Measurements from ENCODE around the gene NPIPA5.
"Not testable (repeated sequence)": the region's sequence is repeated elsewhere in the genome, so short reads cannot be mapped to it uniquely, and the experiment has no call there.

NPIPA5 gene

GRCh38 chr16:15393025-15393424 lies 14.9 kb upstream of the NPIPA5 start:
- not testable (repeated sequence) for DNase-seq (ENCODE audit: low read depth in 2 of 3, low spot score in 2 of 3)

GRCh38 chr16:15389916-15390315 lies 11.8 kb upstream of the NPIPA5 start:
- DNase-seq (ENCODE audit: low read depth in 2 of 3, low spot score in 2 of 3) = not testable (repeated sequence)

DNA sequence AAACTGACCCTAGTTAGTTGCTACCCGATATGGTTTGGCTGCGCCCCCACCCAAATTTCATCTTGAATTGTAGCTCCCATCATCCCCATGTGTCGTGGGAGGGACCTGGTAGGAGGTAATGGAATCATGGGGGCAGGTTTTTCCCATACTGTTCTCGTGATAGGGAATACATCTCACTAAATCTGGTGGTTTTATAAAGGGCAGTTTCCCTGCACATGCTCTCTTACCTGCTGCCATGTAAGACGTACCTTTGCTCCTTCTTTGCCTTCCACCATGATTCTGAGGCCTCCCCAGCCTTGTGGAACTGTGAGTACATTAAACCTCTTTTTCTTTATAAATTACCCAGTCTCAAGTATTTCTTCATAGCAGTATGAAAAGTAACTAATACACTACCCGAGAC lies 10.0 kb upstream of the NPIPA5 start:
- DNase-seq (ENCODE audit: low read depth in 2 of 3, low spot score in 2 of 3) = not testable (repeated sequence)

DNA sequence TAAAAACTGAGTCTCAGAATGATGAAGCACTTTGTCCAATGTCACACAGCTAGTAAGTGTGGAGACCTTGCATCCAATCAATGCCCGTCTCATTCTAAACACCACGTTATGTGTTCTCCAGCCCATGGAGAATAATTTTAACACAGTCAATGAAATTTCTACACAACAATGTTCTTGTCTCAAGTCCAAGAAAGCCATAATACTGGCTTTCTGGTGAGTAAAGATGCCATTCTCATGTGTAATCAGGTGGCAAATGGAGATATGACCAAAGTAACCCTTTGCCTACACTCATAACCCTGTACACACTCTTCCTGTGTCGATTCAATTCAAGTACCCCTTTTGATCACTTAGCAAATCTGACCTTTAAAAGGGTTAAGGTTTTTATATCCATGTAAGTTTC lies 4.7 kb upstream of the NPIPA5 start:
- DNase-seq (ENCODE audit: low read depth in 2 of 3, low spot score in 2 of 3) = not testable (repeated sequence)

DNA sequence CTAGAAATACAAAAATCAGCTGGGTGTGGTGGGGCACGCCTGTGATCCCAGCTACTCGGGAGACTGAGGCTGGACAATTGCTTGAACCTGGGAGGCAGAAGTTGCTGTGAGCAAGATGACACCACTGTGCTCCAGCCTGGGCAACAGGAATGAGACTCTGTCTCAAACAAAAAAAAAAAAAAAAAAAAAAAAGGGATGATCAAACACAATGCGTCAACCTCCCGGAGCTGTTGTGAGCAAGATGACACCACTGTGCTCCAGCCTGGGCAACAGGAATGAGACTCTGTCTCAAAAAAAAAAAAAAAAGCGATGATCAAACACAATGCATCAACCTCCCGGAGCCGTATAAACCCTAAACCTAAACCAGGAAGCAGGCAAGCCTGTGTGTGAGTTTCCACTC lies 20.6 kb downstream of the NPIPA5 start:
- DNase-seq (ENCODE audit: low read depth in 2 of 3, low spot score in 2 of 3) = not testable (repeated sequence)

GRCh38 chr16:15354846-15355245 lies 23.2 kb downstream of the NPIPA5 start:
- DNase-seq (ENCODE audit: low read depth in 2 of 3, low spot score in 2 of 3) = not testable (repeated sequence)

DNA sequence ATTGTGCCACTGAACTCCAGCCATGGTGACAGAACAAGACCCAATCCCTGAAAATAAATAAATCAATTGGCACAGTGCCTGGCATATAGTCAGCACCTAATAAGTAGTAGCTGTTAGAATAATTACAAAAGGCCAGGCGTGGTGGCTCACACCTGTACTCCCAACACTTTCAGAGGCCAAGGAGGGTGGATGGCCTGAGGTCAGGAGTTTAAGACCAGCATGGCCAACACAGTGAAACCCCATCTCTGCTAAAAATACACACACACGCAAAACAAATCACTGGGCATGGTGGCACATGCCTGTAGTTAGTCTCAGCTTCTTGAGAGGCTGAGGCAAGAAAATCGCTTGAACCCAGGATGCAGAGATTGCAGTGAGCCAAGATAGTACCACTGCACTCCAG lies 25.2 kb downstream of the NPIPA5 start:
- not testable (repeated sequence) for DNase-seq (ENCODE audit: low read depth in 2 of 3, low spot score in 2 of 3)

DNA sequence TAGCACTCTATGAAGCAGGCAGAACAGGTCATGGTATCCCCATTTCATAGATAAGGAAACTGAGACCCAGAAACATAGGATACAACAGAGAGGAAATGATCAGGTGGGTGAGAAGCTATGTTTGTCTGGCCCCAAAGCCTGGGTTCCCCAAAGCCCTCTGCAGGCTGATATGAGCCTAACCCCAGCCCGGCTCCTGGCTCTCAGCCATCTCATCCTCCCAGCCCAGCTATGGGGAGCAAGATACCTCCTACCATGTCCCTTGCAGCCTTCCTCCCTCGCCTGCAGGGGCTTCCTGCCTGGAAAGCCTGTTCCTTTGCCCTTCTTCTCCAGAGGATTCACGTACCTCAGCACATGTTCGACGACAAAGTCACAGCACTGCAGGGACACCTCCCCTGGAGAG lies 26.3 kb downstream of the NPIPA5 start:
- not testable (repeated sequence) for DNase-seq (ENCODE audit: low read depth in 2 of 3, low spot score in 2 of 3)

GRCh38 chr16:15351251-15351650 lies 26.8 kb downstream of the NPIPA5 start:
- not testable (repeated sequence) for DNase-seq (ENCODE audit: low read depth in 2 of 3, low spot score in 2 of 3)

GRCh38 chr16:15348721-15349120 lies 29.4 kb downstream of the NPIPA5 start:
- DNase-seq (ENCODE audit: low read depth in 2 of 3, low spot score in 2 of 3) = not testable (repeated sequence)

DNA sequence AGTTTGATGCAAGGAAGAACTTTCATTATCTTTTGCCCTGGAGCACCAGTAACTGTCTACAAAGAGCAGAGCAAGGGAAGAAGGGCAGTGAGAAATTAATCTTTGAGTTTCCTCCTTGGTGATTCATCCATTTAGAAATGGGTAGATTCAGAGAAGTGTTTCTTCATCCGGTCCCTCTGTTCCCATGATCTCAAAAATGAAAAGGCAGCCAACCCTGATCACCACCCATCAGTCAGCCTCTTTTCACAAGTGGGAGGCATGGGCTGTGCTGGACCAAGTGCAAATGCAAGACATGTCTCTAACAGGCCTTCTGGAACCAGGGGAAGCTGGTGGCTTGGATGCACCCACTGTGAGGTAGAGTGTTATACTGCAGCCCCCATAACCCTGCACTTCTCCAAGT lies 35.8 kb downstream of the NPIPA5 start:
- not testable (repeated sequence) for DNase-seq (ENCODE audit: low read depth in 2 of 3, low spot score in 2 of 3)

DNA sequence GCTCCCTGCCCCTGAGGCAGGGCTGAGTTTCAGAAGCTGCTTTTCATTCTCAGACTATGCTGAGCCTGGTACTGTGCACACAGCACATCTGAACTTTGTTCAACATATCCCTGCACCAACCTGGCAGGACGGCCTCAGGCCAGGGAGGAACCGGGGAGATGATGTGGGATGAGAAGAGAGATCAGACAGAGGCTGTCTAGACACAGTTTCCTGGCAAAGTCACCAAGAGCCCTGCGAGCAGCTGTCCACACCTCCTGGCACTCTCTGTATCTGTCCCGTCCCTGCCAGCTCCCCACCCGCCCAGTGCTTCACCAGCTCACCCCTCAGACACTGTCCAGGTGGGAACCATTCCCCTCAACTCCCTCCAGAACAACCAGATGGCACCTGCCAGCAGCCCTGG lies 39.1 kb downstream of the NPIPA5 start:
- not testable (repeated sequence) for DNase-seq (ENCODE audit: low read depth in 2 of 3, low spot score in 2 of 3)

DNA sequence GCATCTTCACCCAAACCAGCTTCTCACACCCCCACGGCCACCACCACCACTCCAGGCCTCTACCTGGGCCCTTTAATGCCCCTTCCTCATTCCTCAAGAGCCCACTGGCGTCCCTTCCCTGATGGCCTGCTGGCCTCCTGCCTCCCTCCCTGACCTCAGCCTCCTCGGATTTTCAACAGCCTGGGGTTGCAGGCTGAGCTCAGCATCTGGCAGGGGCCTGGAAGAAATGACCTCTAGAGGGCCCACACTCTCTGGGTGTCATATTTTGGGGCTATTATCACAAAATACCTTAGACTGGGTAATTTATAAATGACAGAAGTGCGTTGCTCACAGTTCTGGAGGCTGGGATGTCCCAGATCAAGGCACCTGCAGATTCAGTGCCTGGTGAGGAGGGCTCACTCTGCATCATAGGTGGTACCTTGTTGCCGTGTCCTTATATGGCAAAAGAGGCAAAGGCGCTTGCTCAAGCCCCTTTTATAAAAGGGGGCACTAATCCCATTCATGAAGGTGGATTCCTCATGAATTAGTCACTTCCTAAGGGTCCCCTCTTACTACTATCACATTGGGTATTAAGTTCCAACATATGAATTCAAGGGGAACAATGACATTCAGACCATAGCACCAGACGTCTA lies 40.0 kb downstream of the NPIPA5 start:
- not testable (repeated sequence) for DNase-seq (ENCODE audit: low read depth in 2 of 3, low spot score in 2 of 3)

DNA sequence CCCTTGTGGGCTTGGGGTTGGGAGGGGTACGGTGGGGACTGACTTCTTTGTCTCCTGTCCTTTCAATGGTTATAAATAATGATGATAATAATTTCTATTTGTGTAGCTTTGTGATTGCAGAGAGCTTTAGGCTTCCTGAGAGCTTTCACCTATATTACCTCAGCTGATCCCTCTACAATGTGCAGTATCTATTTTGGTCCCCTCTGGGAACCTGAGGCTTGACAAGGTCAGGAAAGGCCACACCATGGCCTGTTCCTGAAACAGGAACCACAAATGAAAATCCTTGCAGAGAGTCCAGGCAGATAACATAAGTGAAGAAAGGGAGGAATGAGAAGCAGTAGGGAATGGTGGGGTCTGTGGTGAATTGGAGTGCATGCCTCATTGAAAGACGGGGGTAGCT lies 42.5 kb downstream of the NPIPA5 start:
- DNase-seq (ENCODE audit: low read depth in 2 of 3, low spot score in 2 of 3) = not testable (repeated sequence)

GRCh38 chr16:15333969-15334368 lies 44.1 kb downstream of the NPIPA5 start:
- DNase-seq (ENCODE audit: low read depth in 2 of 3, low spot score in 2 of 3) = not testable (repeated sequence)

GRCh38 chr16:15330978-15331377 lies 47.1 kb downstream of the NPIPA5 start:
- not testable (repeated sequence) for DNase-seq (ENCODE audit: low read depth in 2 of 3, low spot score in 2 of 3)

GRCh38 chr16:15324954-15325353 lies 53.1 kb downstream of the NPIPA5 start:
- not testable (repeated sequence) for DNase-seq (ENCODE audit: low read depth in 2 of 3, low spot score in 2 of 3)

DNA sequence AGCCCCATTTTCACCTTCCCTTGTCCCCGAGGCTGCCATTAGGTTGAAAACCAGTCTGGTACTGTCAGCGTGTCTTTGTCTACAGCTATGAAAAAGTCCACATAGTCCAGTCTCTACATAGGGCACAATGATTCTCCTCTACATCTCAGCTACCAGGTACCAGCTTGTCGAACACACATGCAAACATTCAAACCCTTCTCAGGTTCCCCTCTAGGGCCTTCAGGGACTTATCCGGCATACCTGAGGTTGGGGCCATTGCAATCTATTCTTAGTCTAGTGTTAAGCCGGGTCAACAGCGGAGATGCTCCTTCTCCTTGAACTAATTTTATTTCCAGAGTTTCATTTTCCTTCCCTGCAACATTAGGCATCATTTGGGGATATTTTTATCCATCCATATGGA lies 54.7 kb downstream of the NPIPA5 start:
- not testable (repeated sequence) for DNase-seq (ENCODE audit: low read depth in 2 of 3, low spot score in 2 of 3)

DNA sequence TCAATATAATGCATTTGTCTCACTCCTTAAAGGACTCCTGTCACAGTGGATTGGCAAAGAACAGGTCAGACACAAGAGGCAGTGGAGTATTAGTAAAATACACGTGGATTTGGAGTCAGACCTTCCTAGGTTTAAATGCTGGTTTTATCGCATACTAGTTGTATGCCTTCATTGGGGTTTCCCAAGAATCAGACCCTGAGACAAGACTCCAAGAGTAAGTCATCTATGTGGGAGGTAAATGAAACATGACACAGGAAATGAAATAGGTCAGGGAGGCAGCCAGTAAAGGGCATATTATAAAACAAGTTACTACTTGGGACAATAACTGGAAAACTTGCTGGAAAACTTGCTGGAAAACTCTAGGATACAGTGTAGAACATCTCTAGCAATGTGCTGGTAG lies 56.9 kb downstream of the NPIPA5 start:
- not testable (repeated sequence) for DNase-seq (ENCODE audit: low read depth in 2 of 3, low spot score in 2 of 3)

DNA sequence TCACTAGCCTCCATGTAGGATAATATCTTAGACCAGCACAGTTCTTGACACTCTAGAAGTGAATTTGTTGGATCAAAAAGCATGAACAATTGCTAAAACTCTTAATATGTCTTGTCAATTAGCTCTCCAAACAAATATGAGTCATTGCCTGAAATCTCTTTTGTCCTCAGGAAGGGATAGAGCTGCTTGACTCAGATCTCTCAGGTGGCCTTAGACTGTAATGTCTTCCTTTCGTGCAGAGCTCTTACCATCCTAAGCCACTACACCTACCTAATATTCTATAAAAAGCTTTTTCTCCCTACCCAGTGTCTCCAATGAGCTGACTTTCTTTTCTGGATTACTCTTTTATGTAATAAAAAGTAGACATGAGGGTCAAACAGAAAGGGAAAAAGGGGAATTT lies 63.5 kb downstream of the NPIPA5 start:
- DNase-seq (ENCODE audit: low read depth in 2 of 3, low spot score in 2 of 3) = not testable (repeated sequence)

Measured in activated CD8-positive, alpha-beta memory T cell treated with anti-CD3 and anti-CD28 coated beads for 48 hours (primary cell).